Breast epithelium (tissue), 4 donors: ENCODE results near the gene ZSCAN20. TPM values are rescaled to one million over a fixed set of nuclear protein-coding genes. Genes with fewer than 3 reads are reported as not detected.

Source experiments
- DNase-seq, 2 donors: peaks; one replicate each; pipeline ENCODE4 v3.0.0-alpha.2; 2019; ENCODE audit warnings: low spot score in 2 of 2
- H3K27ac ChIP-seq, 2 donors: fragments of 200-600 bp; sonication (generic) in 1 of 2; one replicate each; pipeline ENCODE4 v1.5.1; 2016 to 2019; ENCODE audit warnings: mild to moderate bottlenecking in 1 of 2
- H3K27me3 ChIP-seq, 2 donors: fragments of 200-600 bp; sonication (generic) in 1 of 2; one replicate each; pipeline versions ENCODE4 v1.5.1 to v1.6.0; 2017 to 2019; ENCODE audit warnings: control low read depth in 1 of 2, mild to moderate bottlenecking in 1 of 2
- H3K36me3 ChIP-seq: fragments of 200-600 bp; one replicate; pipeline ENCODE4 v1.5.1; 2019
- H3K4me1 ChIP-seq, 2 donors: fragments of 200-600 bp; sonication (generic); one replicate each; pipeline ENCODE4 v1.5.1; 2016 to 2019; ENCODE audit warnings: control low read depth in 1 of 2
- H3K4me3 ChIP-seq, 3 donors: fragments of 200-600 bp; sonication (generic); 1 replicate in 2 of 3; 2 replicates in 1 of 3; pipeline ENCODE4 v1.5.1; 2016 to 2019; ENCODE audit warnings: mild to moderate bottlenecking in 3 of 3, moderate library complexity in 2 of 3
- H3K9me3 ChIP-seq, 2 donors: fragments of 200-600 bp; sonication (generic) in 1 of 2; one replicate each; pipeline ENCODE4 v1.5.1; 2016 to 2019; ENCODE audit warnings: control low read depth in 1 of 2
- POLR2A ChIP-seq: fragments of 450-650 bp; IDR thresholded peaks from one replicate; pipeline ENCODE4 v1.6.1; 2016; ENCODE audit warnings: antibody characterized with exemption, mild to moderate bottlenecking, moderate library complexity
- POLR2AphosphoS5 ChIP-seq, 3 donors: sonication (generic); formaldehyde crosslinking; IDR thresholded peaks; one replicate each; pipeline ENCODE4 v1.6.1; 2017; ENCODE audit warnings: antibody characterized with exemption in 3 of 3
- intact Hi-C: fragments of 100-400 bp; cut with DNase I; formaldehyde crosslinking; loops from one replicate; pipeline ENCODE4 v1.15.1; 2023; ENCODE audit warnings: low total_unique reads
- total RNA-seq, 3 donors: library from RNA; depleted of rRNA; stranded (reverse); fragments of >200 nt; gene quantifications; one replicate each; pipeline ENCODE4 v1.1.0, GENCODE V29; 2016
- TF ChIP-seq, protein P1 (sequence below), 3 donors: fragments of 450-650 bp; IDR thresholded peaks; one replicate each; pipeline ENCODE4 v1.5.1; 2016 to 2017; ENCODE audit warnings: antibody characterized with exemption in 3 of 3, mild to moderate bottlenecking in 3 of 3, moderate library complexity in 3 of 3

Gene ZSCAN20
- total RNA-seq, 3 donors from 2014 or later = 4.2 to 7.9 (median 7.5) TPM

DNA sequence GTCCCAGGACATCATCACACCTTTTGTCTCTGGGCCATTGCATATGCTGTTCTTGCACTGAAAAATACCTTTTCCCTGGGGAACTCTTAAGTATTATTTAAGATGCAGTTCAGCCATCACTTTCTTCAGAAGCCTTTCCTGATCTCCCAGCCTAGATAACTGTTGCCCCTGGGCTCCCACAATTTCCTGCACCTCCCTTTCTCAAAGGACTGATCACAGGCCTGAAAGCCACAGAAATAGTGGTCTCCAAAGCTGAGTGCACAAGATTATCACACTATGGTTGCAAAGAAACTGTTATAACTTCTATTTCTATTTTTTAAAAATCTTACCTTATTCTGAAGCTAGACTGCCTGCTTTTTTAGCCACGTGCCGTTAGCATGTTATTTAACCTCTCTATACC is 2.8 kb upstream of the ZSCAN20 start:
- intact Hi-C loops = no loop called here
- no peaks in the 10 kb centered on the region for H3K36me3 ChIP-seq
- TF ChIP-seq, protein P1, sequence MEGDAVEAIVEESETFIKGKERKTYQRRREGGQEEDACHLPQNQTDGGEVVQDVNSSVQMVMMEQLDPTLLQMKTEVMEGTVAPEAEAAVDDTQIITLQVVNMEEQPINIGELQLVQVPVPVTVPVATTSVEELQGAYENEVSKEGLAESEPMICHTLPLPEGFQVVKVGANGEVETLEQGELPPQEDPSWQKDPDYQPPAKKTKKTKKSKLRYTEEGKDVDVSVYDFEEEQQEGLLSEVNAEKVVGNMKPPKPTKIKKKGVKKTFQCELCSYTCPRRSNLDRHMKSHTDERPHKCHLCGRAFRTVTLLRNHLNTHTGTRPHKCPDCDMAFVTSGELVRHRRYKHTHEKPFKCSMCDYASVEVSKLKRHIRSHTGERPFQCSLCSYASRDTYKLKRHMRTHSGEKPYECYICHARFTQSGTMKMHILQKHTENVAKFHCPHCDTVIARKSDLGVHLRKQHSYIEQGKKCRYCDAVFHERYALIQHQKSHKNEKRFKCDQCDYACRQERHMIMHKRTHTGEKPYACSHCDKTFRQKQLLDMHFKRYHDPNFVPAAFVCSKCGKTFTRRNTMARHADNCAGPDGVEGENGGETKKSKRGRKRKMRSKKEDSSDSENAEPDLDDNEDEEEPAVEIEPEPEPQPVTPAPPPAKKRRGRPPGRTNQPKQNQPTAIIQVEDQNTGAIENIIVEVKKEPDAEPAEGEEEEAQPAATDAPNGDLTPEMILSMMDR (IDR thresholded peaks at IDR 0.05) = no peak
- TF ChIP-seq POLR2AphosphoS5 (IDR thresholded peaks at IDR 0.05) (no peak), POLR2A (no peak)
- H3K4me3 ChIP-seq = no peak overlapping the region
- no peak overlapping the region for H3K27ac ChIP-seq
- H3K27me3 ChIP-seq = no peaks in the 10 kb centered on the region
- H3K4me1 ChIP-seq = peaks cover 0 to 3% of the 10 kb centered on the region in 2 donors
- no peaks in the 10 kb centered on the region for H3K9me3 ChIP-seq
- DNase-seq = no peak

DNA sequence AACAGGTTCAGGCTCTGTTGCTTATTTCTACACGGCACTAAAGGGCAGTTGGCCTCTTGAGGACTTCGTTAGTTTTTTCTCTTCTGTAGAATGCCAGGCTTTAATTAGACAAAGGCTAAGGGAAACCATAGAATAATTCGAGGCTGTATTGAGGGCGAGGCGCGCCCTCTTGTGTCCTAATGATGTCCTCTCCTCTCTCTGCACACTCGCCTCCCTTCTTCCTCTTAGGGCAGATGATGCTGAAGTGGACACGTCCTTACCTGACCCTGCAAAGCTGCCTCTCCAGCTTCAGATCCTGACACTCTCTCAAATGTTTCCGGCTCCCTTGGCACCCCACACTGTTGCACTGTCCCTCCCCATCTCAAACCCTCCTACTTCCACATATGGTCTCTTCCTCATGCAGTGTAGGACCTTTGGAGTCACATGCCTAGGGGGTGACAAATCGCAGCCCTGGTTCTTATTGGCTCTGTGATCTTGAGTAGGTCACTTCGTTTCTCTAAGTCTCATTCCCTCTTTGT is 1.9 kb upstream of the ZSCAN20 start:
- intact Hi-C loops = no loop called here
- TF ChIP-seq, protein P1 (IDR thresholded peaks at IDR 0.05) = peak; percentile 35 to 74 (median 68)
- TF ChIP-seq POLR2AphosphoS5 (IDR thresholded peaks at IDR 0.05) (peak in 1 of 3 donors; percentile 39), POLR2A (no peak)
- Histone ChIP-seq H3K27me3 (no peaks in the 10 kb centered on the region), H3K9me3 (no peaks in the 10 kb centered on the region), H3K36me3 (no peaks in the 10 kb centered on the region), H3K4me3 (no peak overlapping the region), H3K27ac (no peak overlapping the region), H3K4me1 (peaks cover 0 to 3% of the 10 kb centered on the region in 2 donors)
- DNase-seq = peak; percentile 67 to 71

DNA sequence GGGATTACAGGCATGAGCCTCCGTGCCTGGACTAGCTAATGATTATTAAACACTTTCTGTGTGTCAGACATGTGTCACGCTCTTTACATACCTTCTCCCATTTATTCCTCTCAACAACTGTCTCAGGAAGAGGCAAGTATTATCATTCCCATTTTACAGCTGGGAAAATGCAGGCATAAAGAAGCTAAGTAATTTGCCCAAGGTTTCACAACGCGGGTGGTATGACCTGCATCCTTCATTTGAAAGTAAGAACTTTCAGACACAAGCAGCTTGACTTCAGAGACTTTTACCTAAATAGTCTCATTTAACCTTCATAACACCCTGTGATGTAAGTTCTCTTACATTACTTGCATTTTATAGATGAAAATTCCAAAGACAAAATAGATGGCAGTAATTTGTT is 1.0 kb upstream of the ZSCAN20 start:
- Histone ChIP-seq H3K27me3 (no peaks in the 10 kb centered on the region), H3K36me3 (no peaks in the 10 kb centered on the region), H3K4me3 (no peak overlapping the region), H3K9me3 (no peaks in the 10 kb centered on the region), H3K27ac (peak overlapping the region in 1 of 2 donors; percentile 75), H3K4me1 (peaks cover 0 to 3% of the 10 kb centered on the region in 2 donors)
- no peak for DNase-seq
- intact Hi-C loops = no loop called here
- TF ChIP-seq, protein P1 (IDR thresholded peaks at IDR 0.05) = no peak
- TF ChIP-seq POLR2AphosphoS5 (IDR thresholded peaks at IDR 0.05) = no peak
- no peak for TF ChIP-seq POLR2A

DNA sequence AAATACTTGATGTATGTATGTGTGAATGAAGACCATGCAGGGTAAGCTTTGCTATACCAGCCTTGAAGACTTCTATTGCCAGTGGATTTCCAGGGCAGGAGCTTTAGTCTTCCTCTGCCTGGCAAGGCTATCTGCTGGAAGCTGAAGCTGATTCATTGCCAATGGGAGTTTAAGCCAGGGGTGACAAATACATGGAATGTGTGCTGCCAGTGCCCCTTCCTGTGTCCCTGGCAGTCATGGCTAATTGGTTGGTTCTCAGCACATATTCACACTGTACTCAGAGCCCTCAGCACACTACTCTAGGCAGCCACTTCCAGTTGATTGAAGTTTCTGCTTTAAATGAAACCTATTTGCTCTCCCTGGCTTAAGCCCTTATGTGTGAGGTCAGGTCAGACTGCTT is 1.5 kb downstream of the ZSCAN20 start:
- Histone ChIP-seq H3K27ac (no peak overlapping the region), H3K9me3 (no peaks in the 10 kb centered on the region), H3K4me1 (peaks cover 0 to 3% of the 10 kb centered on the region in 2 donors), H3K27me3 (no peaks in the 10 kb centered on the region), H3K36me3 (no peaks in the 10 kb centered on the region), H3K4me3 (no peak overlapping the region)
- TF ChIP-seq, protein P1 (IDR thresholded peaks at IDR 0.05) = no peak
- TF ChIP-seq POLR2AphosphoS5 (IDR thresholded peaks at IDR 0.05) (no peak), POLR2A (no peak)
- DNase-seq = no peak
- intact Hi-C loops = no loop called here

DNA sequence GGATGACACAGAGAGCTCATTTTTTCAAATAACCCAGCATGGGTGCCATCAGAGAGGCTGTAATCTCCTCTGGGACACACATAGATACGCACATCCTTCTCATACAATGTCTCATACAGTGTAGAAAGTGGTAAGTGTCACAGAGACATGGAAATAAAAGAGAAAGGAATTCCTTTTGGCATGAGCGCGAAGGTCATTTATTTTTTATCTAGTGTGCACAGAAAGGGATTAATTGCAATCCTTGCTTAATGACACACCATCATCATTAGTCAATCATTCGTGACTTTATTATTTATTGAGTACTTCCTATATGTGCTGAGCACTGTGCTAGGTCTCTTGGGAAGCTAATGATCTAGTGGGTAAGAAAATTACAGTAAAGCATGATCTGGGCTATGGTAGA is 5.0 kb downstream of the ZSCAN20 start:
- Histone ChIP-seq H3K9me3 (no peaks in the 10 kb centered on the region), H3K27me3 (no peaks in the 10 kb centered on the region), H3K4me3 (no peak overlapping the region), H3K4me1 (no peaks in the 10 kb centered on the region), H3K27ac (no peak overlapping the region), H3K36me3 (no peaks in the 10 kb centered on the region)
- DNase-seq = no peak
- intact Hi-C loops = no loop called here
- TF ChIP-seq, protein P1 (IDR thresholded peaks at IDR 0.05) = no peak
- TF ChIP-seq POLR2AphosphoS5 (IDR thresholded peaks at IDR 0.05) (no peak), POLR2A (no peak)
